Right atrium auricular region (tissue), 2 donors: ENCODE measurements around the gene MAGIX. TPM values are rescaled to one million over a fixed set of nuclear protein-coding genes. Genes with fewer than 3 reads are reported as not detected.

Experiments
- DNase-seq: peaks from one replicate; pipeline ENCODE4 v3.0.0-alpha.2; 2019; ENCODE audit warnings: low spot score
- H3K27ac ChIP-seq, 2 donors: fragments of 200-600 bp; sonication (generic); 1 replicate in 1 of 2; 2 replicates in 1 of 2; pipeline ENCODE4 v1.5.1; 2016 to 2019
- H3K27me3 ChIP-seq, 2 donors: fragments of 200-600 bp; sonication (generic); one replicate each; pipeline versions ENCODE4 v1.5.1 to v1.6.0; 2017 to 2019
- H3K36me3 ChIP-seq: fragments of 200-600 bp; sonication (generic); one replicate; pipeline ENCODE4 v1.5.1; 2016
- H3K4me1 ChIP-seq, 2 donors: fragments of 200-600 bp; sonication (generic); one replicate each; pipeline versions ENCODE4 v1.5.1 to v1.6.0; 2017 to 2019
- H3K4me3 ChIP-seq, 2 donors: fragments of 200-600 bp; sonication (generic); 1 replicate in 1 of 2; 2 replicates in 1 of 2; pipeline ENCODE4 v1.5.1; 2017 to 2019; ENCODE audit warnings: mild to moderate bottlenecking in 1 of 2, moderate library complexity in 1 of 2
- H3K9me3 ChIP-seq, 2 donors: fragments of 200-600 bp; sonication (generic); one replicate each; pipeline ENCODE4 v1.5.1; 2019
- CTCF ChIP-seq, 2 donors: fragments of 200-600 bp; sonication (generic); IDR thresholded peaks; one replicate each; pipeline ENCODE4 v1.5.1; 2019; ENCODE audit warnings: antibody characterized with exemption in 2 of 2
- total RNA-seq, 2 donors: library from RNA; depleted of rRNA; stranded (reverse); fragments of >200 nt; gene quantifications; one replicate each; pipeline ENCODE4 v1.1.0, GENCODE V29; 2016

The MAGIX gene
- total RNA-seq, 2 donors from 2014 or later: 18.9 to 23.4 TPM

- no peak for TF ChIP-seq CTCF (IDR thresholded peaks at IDR 0.05)
- Histone ChIP-seq H3K9me3 (no peaks in the 10 kb centered on the region), H3K27me3 (no peaks in the 10 kb centered on the region), H3K4me1 (no peaks in the 10 kb centered on the region), H3K36me3 (no peaks in the 10 kb centered on the region), H3K27ac (no peak overlapping the region), H3K4me3 (no peak overlapping the region)
- DNase-seq: no peak
Measured at GRCh38 chrX:49197543-49198087, 35.1 kb downstream of the MAGIX start.

GRCh38 chrX:49198540-49199314, 36.2 kb downstream of the MAGIX start:
- TF ChIP-seq CTCF (IDR thresholded peaks at IDR 0.05): no peak
- H3K4me1 ChIP-seq: no peaks in the 10 kb centered on the region
- H3K27me3 ChIP-seq: no peaks in the 10 kb centered on the region
- no peak overlapping the region for H3K4me3 ChIP-seq
- no peaks in the 10 kb centered on the region for H3K9me3 ChIP-seq
- DNase-seq: no peak
- H3K27ac ChIP-seq: no peak overlapping the region
- H3K36me3 ChIP-seq: no peaks in the 10 kb centered on the region

GRCh38 chrX:49199315-49199595, 36.7 kb downstream of the MAGIX start:
- no peaks in the 10 kb centered on the region for H3K36me3 ChIP-seq
- no peak for DNase-seq
- no peaks in the 10 kb centered on the region for H3K9me3 ChIP-seq
- H3K27ac ChIP-seq: no peak overlapping the region
- no peaks in the 10 kb centered on the region for H3K4me1 ChIP-seq
- H3K27me3 ChIP-seq: no peaks in the 10 kb centered on the region
- no peak overlapping the region for H3K4me3 ChIP-seq
- no peak for TF ChIP-seq CTCF (IDR thresholded peaks at IDR 0.05)

- Histone ChIP-seq H3K27me3 (no peaks in the 10 kb centered on the region), H3K27ac (peak within 1 kb of the TSS; percentile 65 to 74), H3K4me3 (peak within 1 kb of the TSS; percentile 24 to 42), H3K9me3 (no peaks in the 10 kb centered on the region), H3K36me3 (no peaks in the 10 kb centered on the region), H3K4me1 (no peaks in the 10 kb centered on the region)
- peak; percentile 88 for DNase-seq
- peak in 1 of 2 donors; percentile 35 for TF ChIP-seq CTCF (IDR thresholded peaks at IDR 0.05)
Measured at GRCh38 chrX:49199906-49200771, 37.6 kb downstream of the MAGIX start, which contains the start of gene SYP. TSS of gene SYP (minus strand) at chrX:49200193. CDS start at chrX:49200186, 7 bp downstream.

GRCh38 chrX:49202022-49202421, 39.5 kb downstream of the MAGIX start:
- no peaks in the 10 kb centered on the region for H3K36me3 ChIP-seq
- H3K27ac ChIP-seq: no peak overlapping the region
- H3K4me3 ChIP-seq: no peak overlapping the region
- no peak for DNase-seq
- H3K9me3 ChIP-seq: no peaks in the 10 kb centered on the region
- TF ChIP-seq CTCF (IDR thresholded peaks at IDR 0.05): no peak
- no peaks in the 10 kb centered on the region for H3K4me1 ChIP-seq
- no peaks in the 10 kb centered on the region for H3K27me3 ChIP-seq
